Placental epithelial cell (primary cell): Measurements from ENCODE around the gene TCN1. TPM values are rescaled to one million over a fixed set of nuclear protein-coding genes. Genes with fewer than 3 reads are reported as not detected.

Source experiments
- total RNA-seq: library from RNA; depleted of rRNA; stranded (reverse); fragments of >200 nt; gene quantifications from 2 replicates; pipeline ENCODE4 v1.2.3, GENCODE V29; 2012

The TCN1 gene, protein sequence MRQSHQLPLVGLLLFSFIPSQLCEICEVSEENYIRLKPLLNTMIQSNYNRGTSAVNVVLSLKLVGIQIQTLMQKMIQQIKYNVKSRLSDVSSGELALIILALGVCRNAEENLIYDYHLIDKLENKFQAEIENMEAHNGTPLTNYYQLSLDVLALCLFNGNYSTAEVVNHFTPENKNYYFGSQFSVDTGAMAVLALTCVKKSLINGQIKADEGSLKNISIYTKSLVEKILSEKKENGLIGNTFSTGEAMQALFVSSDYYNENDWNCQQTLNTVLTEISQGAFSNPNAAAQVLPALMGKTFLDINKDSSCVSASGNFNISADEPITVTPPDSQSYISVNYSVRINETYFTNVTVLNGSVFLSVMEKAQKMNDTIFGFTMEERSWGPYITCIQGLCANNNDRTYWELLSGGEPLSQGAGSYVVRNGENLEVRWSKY
- 0.11 TPM in 1 of 2 replicates, not detected in the other for total RNA-seq

GRCh38 chr11:59866397-59866796 is at the start of gene TCN1:
TCN1 (minus strand) TSS chr11:59866487; CDS start chr11:59866470, 17 bp downstream.

GRCh38 chr11:59878575-59878974 is 12.3 kb upstream of the TCN1 start, which contains the start of gene OOSP3:
OOSP3 (plus strand) TSS chr11:59878782; CDS start chr11:59878809, 27 bp downstream.

DNA sequence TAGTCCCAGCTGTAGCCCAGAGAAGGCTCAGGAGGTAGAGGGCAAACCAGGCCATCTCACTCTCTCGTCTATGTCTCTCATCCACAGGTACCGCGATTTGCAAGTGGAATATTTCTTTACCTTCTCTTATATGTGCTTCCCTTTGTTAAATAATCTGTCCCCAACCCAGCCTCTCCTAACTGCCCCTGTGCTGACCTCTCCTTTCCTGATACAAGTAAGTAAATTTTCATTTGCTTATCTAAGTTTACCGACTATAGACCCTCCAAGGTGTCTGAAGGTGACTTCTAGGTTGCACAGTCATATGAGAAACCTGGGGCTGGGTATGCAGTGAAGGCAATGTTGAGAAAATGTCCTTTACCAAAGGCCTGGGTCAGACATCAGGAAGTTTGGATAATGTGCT is 20.9 kb downstream of the TCN1 start, which contains the start of gene CBLIF:
TSS of gene CBLIF (minus strand) at position 101 of the 400 bp plus-strand sequence. CDS start at position 55, 46 bp downstream.

DNA sequence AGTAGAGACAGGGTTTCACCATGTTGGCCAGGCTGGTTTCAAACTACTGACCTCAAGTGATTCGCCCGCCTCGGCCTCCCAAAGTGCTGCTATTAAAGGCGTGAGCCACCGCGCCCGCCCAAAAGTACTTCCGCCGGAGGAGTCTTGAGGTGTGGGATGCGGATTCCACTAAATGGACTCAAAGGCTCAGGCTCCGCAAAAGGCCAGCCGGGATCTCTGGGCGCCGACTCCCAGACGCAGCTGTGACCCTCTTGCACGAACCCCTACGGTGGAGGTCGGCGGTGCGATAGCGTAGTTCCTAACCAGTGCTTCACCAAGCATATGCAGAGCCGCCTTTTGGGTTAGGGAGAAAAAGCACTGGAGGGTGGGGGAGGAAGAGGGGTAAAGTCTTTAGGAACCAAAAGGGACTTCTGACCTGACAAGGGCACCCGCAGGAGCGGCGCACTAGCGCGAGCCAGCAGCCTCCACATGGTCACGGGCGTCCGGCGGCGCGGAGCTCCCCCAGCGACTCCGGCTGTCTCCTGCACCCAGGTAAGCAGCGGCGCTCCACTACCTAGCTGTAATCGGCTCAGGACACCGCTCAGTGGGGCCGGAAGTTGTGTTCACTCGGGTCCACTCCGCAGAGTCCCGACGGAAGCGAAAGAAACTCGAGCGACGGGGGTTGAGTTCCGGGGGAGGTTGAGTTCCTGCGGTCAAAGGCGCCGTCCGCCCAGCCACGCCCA is 55.9 kb downstream of the TCN1 start, which contains the start of gene MRPL16:
TSS of gene MRPL16 (minus strand) at position 590 of the 722 bp plus-strand sequence. CDS start at position 470, 120 bp downstream.

Other genes with a start within 250 kb of the TCN1 start
- 12.4 and 14.9 TPM in 2 replicates for gene PATL1, start 197.4 kb downstream of the TCN1 start, total RNA-seq
- not detected in 2 replicates for gene OR10V1, start 152.6 kb downstream of the TCN1 start, total RNA-seq
- gene STX3, start 111.1 kb downstream of the TCN1 start, total RNA-seq: 23.2 and 35.7 TPM in 2 replicates
- gene MRPL16, start 55.7 kb downstream of the TCN1 start, total RNA-seq: 21.8 and 27.5 TPM in 2 replicates
- gene CBLIF, start 21.0 kb downstream of the TCN1 start, total RNA-seq: not detected in 2 replicates
- gene OOSP3, start 12.3 kb upstream of the TCN1 start, total RNA-seq: not detected in 2 replicates
- gene OOSP1, start 71.9 kb upstream of the TCN1 start, total RNA-seq: 0.39 TPM in 1 of 2 replicates, not detected in the other
- not detected in 2 replicates for gene OOSP4A, start 97.5 kb upstream of the TCN1 start, total RNA-seq
- gene OOSP4B, start 150.7 kb upstream of the TCN1 start, total RNA-seq: not detected in 2 replicates
- not detected in 2 replicates for gene OOSP2, start 173.9 kb upstream of the TCN1 start, total RNA-seq
- gene MS4A3, start 190.2 kb upstream of the TCN1 start, total RNA-seq: not detected in 2 replicates
- not detected in 2 replicates for gene MS4A2, start 222.2 kb upstream of the TCN1 start, total RNA-seq